ENCODE results near the gene B3GNT4.
"Not testable (repeated sequence)": the region's sequence is repeated elsewhere in the genome, so short reads cannot be mapped to it uniquely, and the experiment has no call there.

The B3GNT4 gene

GRCh38 chr12:122244565-122245371 lies 41.3 kb downstream of the B3GNT4 start:
- Mint-ChIP-seq H3K27ac (no peak overlapping the region), H3K4me1 (no peaks in the 10 kb centered on the region), H3K27me3 (ENCODE audit: low read depth) (no peaks in the 10 kb centered on the region), H3K36me3 (ENCODE audit: low read depth) (peaks cover 49% of the 10 kb centered on the region), H3K9me3 (no peaks in the 10 kb centered on the region), H3K4me3 (no peak overlapping the region)
- no peak for TF ChIP-seq CTCF (IDR thresholded peaks at IDR 0.05; ENCODE audit: unreplicated experiment in 3 of 3)

- TF ChIP-seq CTCF (IDR thresholded peaks at IDR 0.05; ENCODE audit: unreplicated experiment in 3 of 3), result no peak
- no peaks in the 10 kb centered on the region for H3K9me3 Mint-ChIP-seq
- no peaks in the 10 kb centered on the region for H3K4me1 Mint-ChIP-seq
- H3K36me3 Mint-ChIP-seq (ENCODE audit: low read depth), result peaks cover 47% of the 10 kb centered on the region
- no peak overlapping the region for H3K4me3 Mint-ChIP-seq
- H3K27ac Mint-ChIP-seq, result no peak overlapping the region
- H3K27me3 Mint-ChIP-seq (ENCODE audit: low read depth), result no peaks in the 10 kb centered on the region
Observed at GRCh38 chr12:122245553-122245952, 42.0 kb downstream of the B3GNT4 start.

- H3K4me3 Mint-ChIP-seq, result no peak overlapping the region
- no peak for TF ChIP-seq CTCF (IDR thresholded peaks at IDR 0.05; ENCODE audit: unreplicated experiment in 3 of 3)
- H3K27ac Mint-ChIP-seq, result no peak overlapping the region
- H3K36me3 Mint-ChIP-seq (ENCODE audit: low read depth), result peaks cover 28% of the 10 kb centered on the region
- no peaks in the 10 kb centered on the region for H3K9me3 Mint-ChIP-seq
- no peaks in the 10 kb centered on the region for H3K27me3 Mint-ChIP-seq (ENCODE audit: low read depth)
- H3K4me1 Mint-ChIP-seq, result no peaks in the 10 kb centered on the region
Observed at GRCh38 chr12:122250047-122250446, 46.5 kb downstream of the B3GNT4 start.

GRCh38 chr12:122250536-122250935 lies 47.0 kb downstream of the B3GNT4 start:
- Mint-ChIP-seq H3K27me3 (ENCODE audit: low read depth) (no peaks in the 10 kb centered on the region), H3K9me3 (no peaks in the 10 kb centered on the region)
- no peak for TF ChIP-seq CTCF (IDR thresholded peaks at IDR 0.05; ENCODE audit: unreplicated experiment in 3 of 3)

GRCh38 chr12:122258462-122258861 lies 55.0 kb downstream of the B3GNT4 start:
- H3K4me1 Mint-ChIP-seq, H3K4me3 Mint-ChIP-seq, H3K27ac Mint-ChIP-seq: not testable (repeated sequence)

More at GRCh38 chr12:122250536-122250935, 47.0 kb downstream of the B3GNT4 start:
- Mint-ChIP-seq H3K4me3 (no peak overlapping the region), H3K27ac (no peak overlapping the region), H3K36me3 (ENCODE audit: low read depth) (peaks cover 28% of the 10 kb centered on the region), H3K4me1 (no peaks in the 10 kb centered on the region)

More at GRCh38 chr12:122258462-122258861, 55.0 kb downstream of the B3GNT4 start:
- peaks cover 56% of the 10 kb centered on the region for H3K36me3 Mint-ChIP-seq (ENCODE audit: low read depth)
- H3K27me3 Mint-ChIP-seq (ENCODE audit: low read depth); H3K9me3 Mint-ChIP-seq: not testable (repeated sequence)

Measured in nephron (organoid).